ENCODE results near the gene DIDO1.

DNA sequence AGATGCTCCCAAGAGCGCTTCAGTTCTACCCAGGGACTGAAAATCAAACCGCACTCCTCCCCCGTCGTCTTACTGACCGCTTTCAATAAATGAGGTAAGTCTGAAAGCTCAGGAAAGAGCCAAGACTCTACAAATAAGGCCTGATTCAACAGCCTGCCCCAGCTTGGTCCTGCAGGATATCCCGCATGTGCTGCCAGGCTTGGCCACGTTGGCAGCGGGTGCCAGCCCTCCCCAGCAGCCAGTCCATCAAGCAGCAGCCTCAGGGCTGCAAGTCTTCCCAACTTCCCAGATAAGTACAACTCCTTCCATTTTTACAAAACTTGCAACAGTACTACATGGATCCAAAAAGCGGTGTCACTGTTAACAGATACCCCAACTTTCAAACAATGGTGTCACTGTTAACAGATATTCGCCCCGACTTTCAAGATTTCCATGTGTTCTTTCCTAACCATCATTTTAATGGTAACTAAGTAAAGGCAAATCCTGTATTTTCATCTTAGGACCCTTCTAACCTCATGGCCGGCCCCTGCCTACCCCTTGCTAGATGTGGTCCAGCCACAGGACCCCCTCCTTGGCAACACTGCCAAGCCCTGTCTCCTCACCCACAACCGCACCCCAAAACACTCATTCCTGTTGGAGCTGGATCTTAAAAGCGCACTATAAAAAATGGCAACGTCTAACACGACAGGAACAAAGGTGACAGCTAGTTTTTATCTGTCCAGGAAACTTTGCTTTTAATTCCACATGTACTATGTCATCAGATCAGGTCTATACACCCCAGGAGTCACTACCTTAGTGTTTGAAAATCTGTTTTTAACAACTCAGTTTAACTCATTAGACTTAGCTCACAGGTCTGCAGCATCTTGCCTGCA is 28.0 kb downstream of the DIDO1 start:
- TF ChIP-seq POLR2A (IDR thresholded peaks at IDR 0.05), result no peak
- TF ChIP-seq, protein P1, sequence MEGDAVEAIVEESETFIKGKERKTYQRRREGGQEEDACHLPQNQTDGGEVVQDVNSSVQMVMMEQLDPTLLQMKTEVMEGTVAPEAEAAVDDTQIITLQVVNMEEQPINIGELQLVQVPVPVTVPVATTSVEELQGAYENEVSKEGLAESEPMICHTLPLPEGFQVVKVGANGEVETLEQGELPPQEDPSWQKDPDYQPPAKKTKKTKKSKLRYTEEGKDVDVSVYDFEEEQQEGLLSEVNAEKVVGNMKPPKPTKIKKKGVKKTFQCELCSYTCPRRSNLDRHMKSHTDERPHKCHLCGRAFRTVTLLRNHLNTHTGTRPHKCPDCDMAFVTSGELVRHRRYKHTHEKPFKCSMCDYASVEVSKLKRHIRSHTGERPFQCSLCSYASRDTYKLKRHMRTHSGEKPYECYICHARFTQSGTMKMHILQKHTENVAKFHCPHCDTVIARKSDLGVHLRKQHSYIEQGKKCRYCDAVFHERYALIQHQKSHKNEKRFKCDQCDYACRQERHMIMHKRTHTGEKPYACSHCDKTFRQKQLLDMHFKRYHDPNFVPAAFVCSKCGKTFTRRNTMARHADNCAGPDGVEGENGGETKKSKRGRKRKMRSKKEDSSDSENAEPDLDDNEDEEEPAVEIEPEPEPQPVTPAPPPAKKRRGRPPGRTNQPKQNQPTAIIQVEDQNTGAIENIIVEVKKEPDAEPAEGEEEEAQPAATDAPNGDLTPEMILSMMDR (IDR thresholded peaks at IDR 0.05), result no peak
- TF ChIP-seq EP300 (IDR thresholded peaks at IDR 0.05), result no peak
